Measurements from ENCODE around the gene NXPE4. TPM values are rescaled to one million over a fixed set of nuclear protein-coding genes. Genes with fewer than 3 reads are reported as not detected.

NXPE4 gene
- total RNA-seq, 1 donor from 2014 or later, result not detected

DNA sequence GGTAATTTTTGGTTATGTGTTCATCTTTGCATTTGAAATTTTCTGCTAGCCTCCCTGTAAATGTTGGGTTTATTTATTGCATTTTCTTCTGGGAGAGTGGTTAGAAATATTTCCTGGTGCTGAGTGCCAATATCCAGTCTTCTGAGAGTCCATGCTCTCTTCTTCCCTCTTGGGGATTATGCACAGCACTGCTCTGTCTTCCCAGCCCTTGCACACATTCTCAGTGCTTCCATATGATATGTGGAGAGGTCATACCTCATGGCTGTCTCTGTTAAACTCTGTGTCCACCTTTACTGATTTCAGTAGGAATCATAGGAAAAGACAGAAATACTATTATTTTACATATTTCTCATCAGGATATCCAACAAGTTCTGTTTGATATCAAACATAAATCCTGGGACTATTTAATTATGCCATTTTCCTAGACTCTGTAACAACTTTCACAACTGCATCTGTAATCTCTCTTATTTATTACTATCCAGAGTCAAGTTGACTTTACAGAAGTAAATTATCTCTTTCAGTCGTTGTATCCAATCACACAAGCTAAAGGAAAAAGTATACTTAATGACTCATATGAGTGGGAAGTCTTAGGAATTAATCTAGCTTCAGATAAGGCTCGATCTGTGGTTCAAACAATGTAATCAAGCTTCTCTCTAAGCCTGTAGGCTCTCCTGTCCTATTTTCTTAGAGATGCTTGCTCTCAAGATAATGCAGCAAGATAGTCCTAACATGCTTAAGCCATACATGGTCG is 33.2 kb downstream of the NXPE4 start:
- intact Hi-C loops (cut with DNase I), result no loop called here
- no peak overlapping the region for H3K4me3 ChIP-seq
- no peaks in the 10 kb centered on the region for H3K36me3 ChIP-seq
- no peak for TF ChIP-seq CTCF (IDR thresholded peaks at IDR 0.05)
- no peak for DNase-seq (ENCODE audit: low spot score in 2 of 2)
- H3K9me3 ChIP-seq, result no peaks in the 10 kb centered on the region
- no peaks in the 10 kb centered on the region for H3K27me3 ChIP-seq
- no peaks in the 10 kb centered on the region for H3K4me1 ChIP-seq
- no peak overlapping the region for H3K27ac ChIP-seq

GRCh38 chr11:114559425-114560310 is 35.9 kb downstream of the NXPE4 start, which contains the start of gene NXPE1:
Gene NXPE1, minus strand, starts transcription at chr11:114559881. Its CDS starts 8,680 bp downstream, at chr11:114551201.
- TF ChIP-seq CTCF (IDR thresholded peaks at IDR 0.05), result no peak
- Histone ChIP-seq H3K9me3 (no peaks in the 10 kb centered on the region), H3K36me3 (no peaks in the 10 kb centered on the region), H3K4me1 (no peaks in the 10 kb centered on the region), H3K27me3 (no peaks in the 10 kb centered on the region), H3K4me3 (no peak within 1 kb of the TSS), H3K27ac (no peak within 1 kb of the TSS)
- DNase-seq (ENCODE audit: low spot score in 2 of 2), result no peak
- intact Hi-C loops (cut with DNase I), result no loop called here

DNA sequence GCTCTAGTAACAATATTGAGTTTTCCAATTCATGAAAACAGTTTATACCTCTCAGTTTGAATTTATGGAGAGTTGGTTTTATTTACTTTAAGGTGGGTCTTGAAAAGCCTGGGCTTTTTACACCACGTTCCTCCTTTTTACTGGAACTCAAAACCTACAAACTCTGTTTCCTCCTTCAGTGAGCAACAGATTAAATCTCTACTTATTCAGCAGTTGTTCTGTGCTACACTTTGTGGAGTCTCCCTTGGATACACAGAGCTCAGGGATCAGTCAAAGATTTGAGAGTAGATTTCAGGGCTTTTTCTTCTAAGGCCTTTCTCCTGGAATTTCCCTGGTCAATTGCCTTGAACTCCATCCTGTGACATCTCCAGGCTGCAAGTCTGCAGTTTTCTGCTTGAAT is 39.5 kb downstream of the NXPE4 start:
- no peak for TF ChIP-seq CTCF (IDR thresholded peaks at IDR 0.05)
- Histone ChIP-seq H3K9me3 (no peaks in the 10 kb centered on the region), H3K4me1 (no peaks in the 10 kb centered on the region), H3K27ac (no peak overlapping the region), H3K27me3 (no peaks in the 10 kb centered on the region), H3K4me3 (no peak overlapping the region), H3K36me3 (no peaks in the 10 kb centered on the region)
- DNase-seq (ENCODE audit: low spot score in 2 of 2), result no peak
- intact Hi-C loops (cut with DNase I), result no loop called here

GRCh38 chr11:114553642-114554041 is 41.9 kb downstream of the NXPE4 start:
- DNase-seq (ENCODE audit: low spot score in 2 of 2), result no peak
- Histone ChIP-seq H3K9me3 (no peaks in the 10 kb centered on the region), H3K4me3 (no peak overlapping the region), H3K27me3 (no peaks in the 10 kb centered on the region), H3K36me3 (no peaks in the 10 kb centered on the region), H3K4me1 (no peaks in the 10 kb centered on the region), H3K27ac (no peak overlapping the region)
- intact Hi-C loops (cut with DNase I), result no loop called here
- TF ChIP-seq CTCF (IDR thresholded peaks at IDR 0.05), result no peak

- TF ChIP-seq CTCF (IDR thresholded peaks at IDR 0.05), result no peak
- Histone ChIP-seq H3K4me3 (no peak overlapping the region), H3K27ac (no peak overlapping the region), H3K9me3 (no peaks in the 10 kb centered on the region), H3K36me3 (no peaks in the 10 kb centered on the region), H3K27me3 (no peaks in the 10 kb centered on the region), H3K4me1 (no peaks in the 10 kb centered on the region)
- intact Hi-C loops (cut with DNase I), result no loop called here
- no peak for DNase-seq (ENCODE audit: low spot score in 2 of 2)
Observed at GRCh38 chr11:114551060-114551459, 44.5 kb downstream of the NXPE4 start.
